Measurements from ENCODE around the gene C5AR1.
"Not testable (repeated sequence)": the region's sequence is repeated elsewhere in the genome, so short reads cannot be mapped to it uniquely, and the experiment has no call there.

C5AR1 gene

DNA sequence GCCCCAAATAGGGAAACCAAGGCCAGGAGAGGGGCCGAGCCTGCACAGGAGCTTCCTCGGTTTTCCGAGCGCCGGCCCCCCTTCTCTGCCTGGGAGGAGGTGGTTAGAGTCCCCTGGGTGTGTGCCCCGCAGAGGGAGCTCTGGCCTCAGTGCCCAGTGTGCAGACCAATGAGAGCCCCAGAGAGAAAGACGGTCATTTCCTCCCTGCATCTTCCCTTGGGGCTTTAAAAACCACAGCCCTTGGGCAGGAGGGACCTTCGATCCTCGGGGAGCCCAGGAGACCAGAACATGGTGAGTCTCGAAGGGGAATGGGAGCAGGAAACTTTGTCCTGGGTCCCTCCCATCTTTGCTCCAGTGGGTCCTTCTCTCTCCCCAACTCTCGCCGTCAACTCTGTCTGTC is at the start of gene C5AR1:
C5AR1 (plus strand) TSS at position 254 of the 400 bp plus-strand sequence; CDS start at position 289, 35 bp downstream.
- Histone ChIP-seq H3K27ac (ENCODE audit: low read depth, low read length) (no peak within 1 kb of the TSS), H3K9me3 (ENCODE audit: control insufficient read depth, insufficient read depth, low read length) (no peaks in the 10 kb centered on the region), H3K9ac (ENCODE audit: low read depth, low read length) (no peak within 1 kb of the TSS), H3K36me3 (ENCODE audit: control insufficient read depth, insufficient read depth, low read length) (no peaks in the 10 kb centered on the region), H3K4me1 (ENCODE audit: control insufficient read depth, insufficient read depth, low read length) (no peaks in the 10 kb centered on the region), H3K27me3 (ENCODE audit: control insufficient read depth, insufficient read depth, low read length) (no peaks in the 10 kb centered on the region), H3K4me3 (ENCODE audit: low read depth, low read length) (no peak within 1 kb of the TSS)

GRCh38 chr19:47260476-47260875 is 49.2 kb upstream of the C5AR1 start:
- no peak overlapping the region for H3K9ac ChIP-seq (ENCODE audit: low read depth, low read length)
- peaks cover 49% of the 10 kb centered on the region for H3K36me3 ChIP-seq (ENCODE audit: control insufficient read depth, insufficient read depth, low read length)
- no peak overlapping the region for H3K27ac ChIP-seq (ENCODE audit: low read depth, low read length)
- peaks cover 8% of the 10 kb centered on the region for H3K4me1 ChIP-seq (ENCODE audit: control insufficient read depth, insufficient read depth, low read length)
- H3K4me3 ChIP-seq (ENCODE audit: low read depth, low read length), result no peak overlapping the region
- no peaks in the 10 kb centered on the region for H3K27me3 ChIP-seq (ENCODE audit: control insufficient read depth, insufficient read depth, low read length)
- H3K9me3 ChIP-seq (ENCODE audit: control insufficient read depth, insufficient read depth, low read length), result no peaks in the 10 kb centered on the region

GRCh38 chr19:47261946-47262793 is 47.5 kb upstream of the C5AR1 start:
- H3K27ac ChIP-seq (ENCODE audit: low read depth, low read length), result not testable (repeated sequence)
- peaks cover 59% of the 10 kb centered on the region for H3K36me3 ChIP-seq (ENCODE audit: control insufficient read depth, insufficient read depth, low read length)

DNA sequence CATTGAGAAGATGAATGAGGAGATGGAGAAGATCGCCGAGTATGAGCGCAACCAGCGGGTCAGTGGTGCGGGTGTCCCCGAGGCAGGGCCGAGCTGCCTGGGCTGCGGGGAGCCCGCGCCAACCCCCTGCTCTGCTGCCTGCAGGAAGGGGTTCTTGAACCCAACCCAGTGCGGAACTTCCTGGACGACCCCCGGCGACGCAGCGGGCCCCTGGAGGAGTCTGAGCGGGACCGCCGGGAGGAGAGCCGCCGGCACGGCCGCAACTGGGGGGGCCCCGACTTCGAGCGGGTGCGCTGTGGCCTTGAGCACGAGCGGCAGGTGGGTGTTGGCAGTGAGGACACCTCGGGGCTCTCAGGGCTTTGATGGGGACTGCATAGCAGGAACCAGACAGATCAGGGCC is 45.0 kb upstream of the C5AR1 start:
- no peaks in the 10 kb centered on the region for H3K9me3 ChIP-seq (ENCODE audit: control insufficient read depth, insufficient read depth, low read length)
- H3K27ac ChIP-seq (ENCODE audit: low read depth, low read length), result no peak overlapping the region
- peaks cover 63% of the 10 kb centered on the region for H3K36me3 ChIP-seq (ENCODE audit: control insufficient read depth, insufficient read depth, low read length)
- no peak overlapping the region for H3K4me3 ChIP-seq (ENCODE audit: low read depth, low read length)
- no peak overlapping the region for H3K9ac ChIP-seq (ENCODE audit: low read depth, low read length)
- H3K4me1 ChIP-seq (ENCODE audit: control insufficient read depth, insufficient read depth, low read length), result no peaks in the 10 kb centered on the region
- H3K27me3 ChIP-seq (ENCODE audit: control insufficient read depth, insufficient read depth, low read length), result no peaks in the 10 kb centered on the region

More at GRCh38 chr19:47261946-47262793, 47.5 kb upstream of the C5AR1 start:
- H3K9me3 ChIP-seq (ENCODE audit: control insufficient read depth, insufficient read depth, low read length); H3K9ac ChIP-seq (ENCODE audit: low read depth, low read length); H3K4me1 ChIP-seq (ENCODE audit: control insufficient read depth, insufficient read depth, low read length); H3K4me3 ChIP-seq (ENCODE audit: low read depth, low read length); H3K27me3 ChIP-seq (ENCODE audit: control insufficient read depth, insufficient read depth, low read length): not testable (repeated sequence)

DNA sequence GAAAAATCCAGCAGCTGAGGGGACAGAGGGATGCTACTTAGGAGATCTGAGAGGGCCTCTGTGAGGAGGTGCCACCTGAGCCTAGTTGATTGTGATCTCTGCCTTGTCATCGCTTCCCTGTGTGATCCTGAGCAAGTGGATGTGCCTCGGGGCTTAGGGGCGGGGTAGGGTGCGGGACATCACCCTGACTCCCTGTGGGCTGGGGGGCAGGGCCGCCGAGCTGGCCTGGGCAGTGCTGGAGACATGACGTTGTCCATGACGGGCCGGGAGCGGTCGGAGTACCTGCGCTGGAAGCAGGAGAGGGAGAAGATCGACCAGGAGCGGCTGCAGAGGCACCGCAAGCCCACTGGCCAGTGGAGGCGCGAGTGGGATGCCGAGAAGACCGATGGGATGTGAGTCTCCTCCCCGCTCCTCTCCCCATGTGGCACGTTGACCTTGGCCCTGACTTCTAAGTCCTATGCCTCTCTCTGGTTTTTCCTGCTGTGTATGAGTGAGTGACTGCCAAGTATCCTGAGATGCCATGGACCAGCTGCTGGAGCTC is 43.2 kb upstream of the C5AR1 start:
- H3K27me3 ChIP-seq (ENCODE audit: control insufficient read depth, insufficient read depth, low read length), result no peaks in the 10 kb centered on the region
- H3K36me3 ChIP-seq (ENCODE audit: control insufficient read depth, insufficient read depth, low read length), result peaks cover 63% of the 10 kb centered on the region
- H3K4me3 ChIP-seq (ENCODE audit: low read depth, low read length), result no peak overlapping the region
- H3K4me1 ChIP-seq (ENCODE audit: control insufficient read depth, insufficient read depth, low read length), result no peaks in the 10 kb centered on the region
- no peak overlapping the region for H3K27ac ChIP-seq (ENCODE audit: low read depth, low read length)
- no peak overlapping the region for H3K9ac ChIP-seq (ENCODE audit: low read depth, low read length)
- no peaks in the 10 kb centered on the region for H3K9me3 ChIP-seq (ENCODE audit: control insufficient read depth, insufficient read depth, low read length)

DNA sequence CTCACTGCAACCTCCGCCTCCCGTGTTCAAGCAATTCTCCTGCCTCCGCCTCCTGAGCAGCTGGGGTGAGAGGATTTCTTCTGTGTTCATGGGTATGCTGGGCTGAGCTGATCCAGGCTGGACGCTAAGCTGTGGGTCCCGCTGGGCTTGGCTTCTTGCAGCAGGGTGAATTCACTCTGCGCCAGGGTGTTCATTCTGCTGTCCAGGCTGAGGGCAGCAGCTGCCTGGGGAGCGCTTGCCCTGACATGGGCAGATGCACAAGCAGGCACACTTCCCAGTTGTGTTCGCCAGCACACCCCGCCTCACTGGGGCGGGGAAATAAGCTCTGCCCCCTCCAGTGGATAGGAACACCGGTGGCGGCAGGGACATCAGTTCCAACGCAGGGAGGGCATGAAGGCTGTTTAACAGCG is 42.3 kb upstream of the C5AR1 start:
- H3K4me1 ChIP-seq (ENCODE audit: control insufficient read depth, insufficient read depth, low read length), result 0 out of 2 replicates have a peak, but pooled peaks cover 1% of the 10 kb centered on the region
- no peaks in the 10 kb centered on the region for H3K27me3 ChIP-seq (ENCODE audit: control insufficient read depth, insufficient read depth, low read length)
- H3K9ac ChIP-seq (ENCODE audit: low read depth, low read length), result no peak overlapping the region
- H3K36me3 ChIP-seq (ENCODE audit: control insufficient read depth, insufficient read depth, low read length), result peaks cover 62% of the 10 kb centered on the region
- H3K4me3 ChIP-seq (ENCODE audit: low read depth, low read length), result no peak overlapping the region
- H3K9me3 ChIP-seq (ENCODE audit: control insufficient read depth, insufficient read depth, low read length), result no peaks in the 10 kb centered on the region
- H3K27ac ChIP-seq (ENCODE audit: low read depth, low read length), result no peak overlapping the region

- H3K9me3 ChIP-seq (ENCODE audit: control insufficient read depth, insufficient read depth, low read length), result no peaks in the 10 kb centered on the region
- H3K4me3 ChIP-seq (ENCODE audit: low read depth, low read length), result no peak overlapping the region
- H3K4me1 ChIP-seq (ENCODE audit: control insufficient read depth, insufficient read depth, low read length), result peaks cover 5% of the 10 kb centered on the region; the same call in 1 of the 2 replicates
- no peaks in the 10 kb centered on the region for H3K27me3 ChIP-seq (ENCODE audit: control insufficient read depth, insufficient read depth, low read length)
- H3K36me3 ChIP-seq (ENCODE audit: control insufficient read depth, insufficient read depth, low read length), result peaks cover 57% of the 10 kb centered on the region
- H3K9ac ChIP-seq (ENCODE audit: low read depth, low read length), result no peak overlapping the region
- H3K27ac ChIP-seq (ENCODE audit: low read depth, low read length), result no peak overlapping the region
Measured at GRCh38 chr19:47268028-47268427, 41.6 kb upstream of the C5AR1 start.

GRCh38 chr19:47269596-47269995 is 40.1 kb upstream of the C5AR1 start:
- H3K4me3 ChIP-seq (ENCODE audit: low read depth, low read length), result no peak overlapping the region
- no peaks in the 10 kb centered on the region for H3K9me3 ChIP-seq (ENCODE audit: control insufficient read depth, insufficient read depth, low read length)
- no peak overlapping the region for H3K9ac ChIP-seq (ENCODE audit: low read depth, low read length)
- no peak overlapping the region for H3K27ac ChIP-seq (ENCODE audit: low read depth, low read length)
- H3K4me1 ChIP-seq (ENCODE audit: control insufficient read depth, insufficient read depth, low read length), result peaks cover 5% of the 10 kb centered on the region; the same call in 1 of the 2 replicates
- peaks cover 52% of the 10 kb centered on the region for H3K36me3 ChIP-seq (ENCODE audit: control insufficient read depth, insufficient read depth, low read length)
- no peaks in the 10 kb centered on the region for H3K27me3 ChIP-seq (ENCODE audit: control insufficient read depth, insufficient read depth, low read length)

GRCh38 chr19:47270408-47270807 is 39.3 kb upstream of the C5AR1 start:
- peaks cover 44% of the 10 kb centered on the region for H3K36me3 ChIP-seq (ENCODE audit: control insufficient read depth, insufficient read depth, low read length)
- H3K27ac ChIP-seq (ENCODE audit: low read depth, low read length), result no peak overlapping the region
- H3K27me3 ChIP-seq (ENCODE audit: control insufficient read depth, insufficient read depth, low read length), result peaks cover 6% of the 10 kb centered on the region
- H3K9me3 ChIP-seq (ENCODE audit: control insufficient read depth, insufficient read depth, low read length), result no peaks in the 10 kb centered on the region
- peaks cover 5% of the 10 kb centered on the region; the same call in 1 of the 2 replicates for H3K4me1 ChIP-seq (ENCODE audit: control insufficient read depth, insufficient read depth, low read length)
- H3K9ac ChIP-seq (ENCODE audit: low read depth, low read length), result no peak overlapping the region
- H3K4me3 ChIP-seq (ENCODE audit: low read depth, low read length), result no peak overlapping the region

GRCh38 chr19:47271949-47272348 is 37.7 kb upstream of the C5AR1 start:
- Histone ChIP-seq H3K4me3 (ENCODE audit: low read depth, low read length) (no peak overlapping the region), H3K27ac (ENCODE audit: low read depth, low read length) (no peak overlapping the region), H3K9ac (ENCODE audit: low read depth, low read length) (no peak overlapping the region), H3K9me3 (ENCODE audit: control insufficient read depth, insufficient read depth, low read length) (no peaks in the 10 kb centered on the region), H3K4me1 (ENCODE audit: control insufficient read depth, insufficient read depth, low read length) (peaks cover 5% of the 10 kb centered on the region; the same call in 1 of the 2 replicates), H3K27me3 (ENCODE audit: control insufficient read depth, insufficient read depth, low read length) (peaks cover 14% of the 10 kb centered on the region), H3K36me3 (ENCODE audit: control insufficient read depth, insufficient read depth, low read length) (peaks cover 35% of the 10 kb centered on the region)
